GM12875 (cell line): ENCODE measurements around the gene CUL3.
"Not testable (repeated sequence)": the region's sequence is repeated elsewhere in the genome, so short reads cannot be mapped to it uniquely, and the experiment has no call there.

Experiments used
- H3K4me3 ChIP-seq: one replicate; pipeline ENCODE4 v1.5.1; 2011; ENCODE audit warnings: low read depth, low read length, control low read depth
- CTCF ChIP-seq: IDR thresholded peaks from 2 replicates; pipeline ENCODE4 v1.5.1; 2011; ENCODE audit warnings: low read depth, mild to moderate bottlenecking, control low read depth, inconsistent platforms, low read length, moderate library complexity, borderline replicate concordance; ENCODE audit not compliant: insufficient read depth

CUL3 gene

GRCh38 chr2:224506494-224506893, 78.7 kb downstream of the CUL3 start:
- no peak overlapping the region for H3K4me3 ChIP-seq
- no peak for TF ChIP-seq CTCF

DNA sequence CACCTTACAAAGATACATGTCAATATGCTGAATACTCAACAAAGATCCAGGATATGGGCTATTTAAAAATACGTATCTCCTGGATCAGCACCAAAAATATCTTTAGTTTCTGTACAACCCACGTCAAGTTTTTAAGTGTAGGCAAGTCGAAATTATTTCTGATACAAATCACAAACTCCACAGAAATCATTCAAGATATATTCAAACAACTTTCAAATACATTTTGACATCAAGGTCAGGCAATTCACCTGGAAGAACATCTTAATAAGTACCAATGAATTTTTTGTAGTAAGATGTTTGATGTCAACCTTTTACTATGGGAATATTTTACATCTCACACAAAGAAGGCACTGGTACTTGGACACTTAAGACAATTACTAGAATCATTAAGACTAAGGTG, 86.2 kb downstream of the CUL3 start:
- no peak for TF ChIP-seq CTCF
- H3K4me3 ChIP-seq = no peak overlapping the region

DNA sequence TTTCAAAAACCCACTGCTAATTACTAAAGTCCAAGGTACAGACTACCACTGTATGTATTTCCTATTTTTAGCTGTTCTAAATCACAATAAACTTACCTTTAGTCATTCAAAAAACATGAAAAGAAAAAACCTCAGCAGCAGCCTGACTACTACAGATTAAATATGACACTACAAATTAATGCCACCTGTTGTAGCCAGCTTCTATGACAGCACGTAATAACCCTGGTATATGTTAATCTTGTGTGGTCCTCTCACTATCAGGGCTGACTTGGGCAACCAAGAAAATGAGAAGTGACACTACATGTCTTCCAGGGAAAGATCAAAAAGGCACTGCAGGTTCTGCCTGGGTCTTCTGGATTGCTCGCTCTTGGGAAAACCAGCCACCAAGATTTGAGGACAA, 92.6 kb downstream of the CUL3 start:
- no peak for TF ChIP-seq CTCF
- no peak overlapping the region for H3K4me3 ChIP-seq

DNA sequence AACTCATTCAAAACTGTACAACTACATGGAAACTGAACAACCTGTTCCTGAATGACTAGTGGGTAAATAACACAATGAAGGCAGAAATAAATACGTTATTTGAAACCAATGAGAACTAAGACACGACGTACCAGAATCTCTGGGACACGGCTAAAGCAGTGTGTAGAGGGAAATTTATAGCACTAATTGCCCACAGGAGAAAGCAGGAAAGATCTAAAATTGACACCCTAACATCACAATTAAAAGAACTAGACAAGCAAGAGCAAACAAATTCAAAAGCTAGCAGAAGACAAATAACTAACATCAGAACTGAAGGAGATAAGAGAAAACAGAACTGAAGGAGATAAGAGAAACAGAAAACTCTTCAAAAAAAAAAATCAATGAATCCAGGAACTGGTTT, 97.2 kb downstream of the CUL3 start:
- H3K4me3 ChIP-seq = not testable (repeated sequence)

- not testable (repeated sequence) for H3K4me3 ChIP-seq
These were observed 99.8 kb downstream of the CUL3 start for GRCh38 chr2:224485081-224486014.

DNA sequence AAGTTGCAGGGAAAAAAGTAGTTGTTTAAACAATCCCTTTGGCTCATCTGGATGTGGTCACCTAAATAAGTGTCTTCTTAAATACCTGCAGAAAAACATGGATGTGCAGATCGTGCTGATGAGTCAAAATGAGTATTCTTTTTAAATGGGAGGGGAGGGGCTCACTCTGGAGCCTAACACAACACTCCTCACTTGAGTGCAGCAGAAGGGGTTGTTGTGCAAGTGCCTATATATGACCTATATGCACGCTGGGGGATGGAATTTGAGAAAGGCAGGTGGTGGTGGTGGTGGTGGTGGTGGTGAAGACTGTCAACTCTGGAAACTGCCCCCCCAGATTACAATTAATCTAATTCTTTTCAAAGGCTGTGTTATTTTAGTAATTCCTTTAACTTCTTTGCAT, 105.3 kb downstream of the CUL3 start:
- TF ChIP-seq CTCF = no peak

GRCh38 chr2:224472827-224473226, 112.3 kb downstream of the CUL3 start:
- H3K4me3 ChIP-seq = no peak overlapping the region
- no peak for TF ChIP-seq CTCF

More for the DNA sequence above, 105.3 kb downstream of the CUL3 start:
- no peak overlapping the region for H3K4me3 ChIP-seq

DNA sequence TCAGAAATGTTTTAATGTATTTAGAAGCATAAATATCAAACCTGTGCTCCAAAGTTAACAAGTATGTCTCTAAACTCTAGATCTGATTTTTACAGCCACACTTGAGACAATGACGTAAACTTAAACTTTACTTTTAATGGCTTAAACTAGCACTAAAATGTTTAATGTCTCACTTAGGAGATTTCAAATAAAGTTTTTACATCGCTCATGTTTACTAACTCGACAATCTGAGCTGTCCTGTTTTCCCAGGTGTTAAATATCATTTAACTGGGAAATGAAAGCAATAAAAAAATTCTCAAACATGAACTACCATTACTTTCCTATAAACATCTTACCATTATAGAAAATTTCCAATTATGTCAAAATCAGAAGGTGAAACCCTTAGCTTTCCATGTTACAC, 113.0 kb downstream of the CUL3 start:
- no peak overlapping the region for H3K4me3 ChIP-seq
- TF ChIP-seq CTCF = no peak
